ENCODE measurements around the gene NTM.

The NTM gene

DNA sequence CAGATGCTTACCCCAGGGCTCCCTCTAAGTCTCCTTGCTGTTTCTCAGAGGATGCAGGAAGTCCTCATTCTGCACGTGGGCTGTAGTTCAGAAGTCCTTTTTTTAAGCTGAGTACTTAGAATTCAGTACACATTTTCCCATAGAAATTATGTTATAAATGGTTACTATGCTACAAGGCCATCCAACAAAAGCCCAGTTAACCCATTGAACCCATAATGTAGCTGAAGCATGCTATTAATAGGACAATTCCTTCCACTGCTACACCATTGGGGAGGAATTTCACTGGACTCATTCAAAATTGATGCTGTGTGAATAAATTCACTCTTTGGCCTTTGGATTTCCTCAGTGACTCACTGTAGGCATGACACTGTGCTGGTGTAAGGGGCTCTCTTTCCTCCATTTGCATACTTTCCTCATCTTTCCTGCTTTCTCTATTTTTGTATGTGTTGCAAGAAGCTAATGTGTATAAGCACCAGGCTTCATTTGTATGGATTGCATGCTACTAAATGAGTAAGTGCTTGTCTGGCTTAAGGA, 148.0 kb downstream of the NTM start:
- TF ChIP-seq, protein P1, sequence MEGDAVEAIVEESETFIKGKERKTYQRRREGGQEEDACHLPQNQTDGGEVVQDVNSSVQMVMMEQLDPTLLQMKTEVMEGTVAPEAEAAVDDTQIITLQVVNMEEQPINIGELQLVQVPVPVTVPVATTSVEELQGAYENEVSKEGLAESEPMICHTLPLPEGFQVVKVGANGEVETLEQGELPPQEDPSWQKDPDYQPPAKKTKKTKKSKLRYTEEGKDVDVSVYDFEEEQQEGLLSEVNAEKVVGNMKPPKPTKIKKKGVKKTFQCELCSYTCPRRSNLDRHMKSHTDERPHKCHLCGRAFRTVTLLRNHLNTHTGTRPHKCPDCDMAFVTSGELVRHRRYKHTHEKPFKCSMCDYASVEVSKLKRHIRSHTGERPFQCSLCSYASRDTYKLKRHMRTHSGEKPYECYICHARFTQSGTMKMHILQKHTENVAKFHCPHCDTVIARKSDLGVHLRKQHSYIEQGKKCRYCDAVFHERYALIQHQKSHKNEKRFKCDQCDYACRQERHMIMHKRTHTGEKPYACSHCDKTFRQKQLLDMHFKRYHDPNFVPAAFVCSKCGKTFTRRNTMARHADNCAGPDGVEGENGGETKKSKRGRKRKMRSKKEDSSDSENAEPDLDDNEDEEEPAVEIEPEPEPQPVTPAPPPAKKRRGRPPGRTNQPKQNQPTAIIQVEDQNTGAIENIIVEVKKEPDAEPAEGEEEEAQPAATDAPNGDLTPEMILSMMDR (IDR thresholded peaks at IDR 0.05; ENCODE audit: low read depth, low read length): no peak
- no peak overlapping the region for H3K4me3 ChIP-seq (replicated peaks in 1 of 2; ENCODE audit: low read depth in 2 of 2, low read length in 2 of 2)
- DNase-seq (ENCODE audit: low read depth in 2 of 2): no peak

DNA sequence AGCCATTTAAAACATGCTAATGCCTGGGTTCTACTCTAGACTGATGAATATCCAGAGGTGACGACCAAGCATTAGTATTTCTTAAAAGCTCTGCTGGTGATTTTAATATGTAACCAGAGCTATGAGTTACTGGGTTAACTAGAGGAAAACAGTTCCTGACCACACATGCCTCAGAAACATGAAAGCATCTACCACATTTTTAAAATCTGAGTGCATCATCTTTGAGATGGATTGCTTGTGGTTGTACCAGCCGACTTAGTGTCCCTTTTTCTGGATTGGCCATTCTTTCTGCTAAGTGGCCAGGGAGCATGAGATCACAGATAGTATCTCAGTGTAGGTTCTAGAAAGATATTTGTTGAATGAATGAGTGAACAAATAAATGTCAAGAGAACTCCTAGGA, 152.4 kb downstream of the NTM start:
- no peak overlapping the region for H3K4me3 ChIP-seq (replicated peaks in 1 of 2; ENCODE audit: low read depth in 2 of 2, low read length in 2 of 2)
- DNase-seq (ENCODE audit: low read depth in 2 of 2): no peak
- TF ChIP-seq, protein P1 (IDR thresholded peaks at IDR 0.05; ENCODE audit: low read depth, low read length): no peak

DNA sequence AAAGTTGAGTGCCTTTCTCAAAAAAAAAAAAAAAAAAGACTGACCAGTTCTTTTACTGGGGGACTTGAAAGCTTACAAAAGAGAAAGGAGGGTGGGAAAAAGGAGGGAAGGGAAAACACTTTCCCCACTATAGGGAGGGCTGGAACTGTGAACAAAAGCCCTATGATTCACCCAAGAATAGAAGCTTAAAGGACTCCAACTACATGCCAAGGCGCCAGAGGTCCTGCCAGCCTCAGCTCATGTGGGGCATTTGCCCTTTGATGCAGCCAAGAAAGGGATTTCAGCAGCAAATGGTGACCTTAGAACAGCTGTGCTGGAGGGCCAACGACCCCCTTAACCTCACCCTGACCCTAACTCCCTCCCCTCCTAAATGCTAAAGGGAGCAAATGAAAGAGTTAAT, 160.0 kb downstream of the NTM start:
- no peak overlapping the region for H3K4me3 ChIP-seq (replicated peaks in 1 of 2; ENCODE audit: low read depth in 2 of 2, low read length in 2 of 2)
- TF ChIP-seq, protein P1 (IDR thresholded peaks at IDR 0.05; ENCODE audit: low read depth, low read length): no peak
- no peak for DNase-seq (ENCODE audit: low read depth in 2 of 2)

DNA sequence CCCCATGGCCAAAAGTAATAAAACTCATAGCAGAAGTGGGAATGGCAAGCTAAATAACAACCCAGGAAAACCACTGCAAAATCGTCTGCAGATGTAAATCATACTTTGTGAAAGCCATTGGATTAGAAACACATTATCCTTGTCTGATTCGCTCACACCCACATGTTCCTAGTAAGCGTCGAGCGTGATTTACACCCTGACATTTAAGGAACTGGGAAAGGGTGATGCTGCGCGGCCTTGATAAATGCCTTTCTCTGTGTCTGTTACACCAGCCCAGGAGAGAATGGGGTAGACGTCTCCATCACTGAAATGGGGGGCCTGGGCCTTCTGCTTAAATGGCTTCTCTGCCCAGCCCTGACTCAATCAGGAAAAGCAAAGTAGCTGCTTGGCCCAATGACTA, 162.7 kb downstream of the NTM start:
- TF ChIP-seq, protein P1 (IDR thresholded peaks at IDR 0.05; ENCODE audit: low read depth, low read length): no peak
- DNase-seq (ENCODE audit: low read depth in 2 of 2): no peak
- H3K4me3 ChIP-seq (replicated peaks in 1 of 2; ENCODE audit: low read depth in 2 of 2, low read length in 2 of 2): no peak overlapping the region

DNA sequence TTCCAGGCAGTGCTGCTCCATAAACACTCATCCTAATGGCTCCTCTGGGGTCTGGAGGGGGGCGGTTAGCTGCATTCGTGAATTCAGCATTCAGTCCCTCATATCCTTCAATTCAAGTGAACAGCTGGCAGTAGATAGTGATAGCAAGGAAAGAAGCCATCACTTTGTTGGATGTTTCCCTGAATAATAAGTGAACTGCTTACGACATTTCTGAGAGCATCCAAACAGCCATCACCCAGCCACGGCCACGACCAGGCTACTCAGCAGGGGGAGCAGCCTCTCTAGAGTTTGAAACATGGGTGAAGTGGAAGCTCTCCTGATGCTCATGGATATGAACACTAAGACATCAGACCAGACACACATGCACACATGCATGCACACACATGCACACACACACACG, 163.6 kb downstream of the NTM start:
- no peak for DNase-seq (ENCODE audit: low read depth in 2 of 2)
- H3K4me3 ChIP-seq (replicated peaks in 1 of 2; ENCODE audit: low read depth in 2 of 2, low read length in 2 of 2): no peak overlapping the region
- TF ChIP-seq, protein P1 (IDR thresholded peaks at IDR 0.05; ENCODE audit: low read depth, low read length): no peak

DNA sequence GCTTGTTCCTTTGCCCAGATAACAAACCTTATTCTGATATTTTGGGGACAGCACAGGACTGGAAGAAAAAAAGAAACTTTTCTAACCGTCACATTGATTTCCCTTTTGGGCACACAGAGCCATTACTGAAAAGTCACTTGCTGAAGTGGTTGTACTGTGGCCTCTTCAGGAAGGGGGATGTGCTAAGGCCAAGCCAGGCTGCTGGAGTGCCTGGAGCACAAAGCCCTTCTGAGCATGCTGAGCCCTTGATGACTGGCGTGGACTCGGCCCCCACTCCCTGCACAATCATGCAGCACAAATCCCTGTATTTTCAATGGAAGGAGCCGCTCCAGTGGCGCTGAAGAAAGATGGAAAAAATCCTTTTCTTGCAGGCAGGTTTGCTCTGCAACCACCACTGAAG, 164.2 kb downstream of the NTM start:
- TF ChIP-seq, protein P1 (IDR thresholded peaks at IDR 0.05; ENCODE audit: low read depth, low read length): no peak
- H3K4me3 ChIP-seq (replicated peaks in 1 of 2; ENCODE audit: low read depth in 2 of 2, low read length in 2 of 2): no peak overlapping the region
- DNase-seq (ENCODE audit: low read depth in 2 of 2): no peak

DNA sequence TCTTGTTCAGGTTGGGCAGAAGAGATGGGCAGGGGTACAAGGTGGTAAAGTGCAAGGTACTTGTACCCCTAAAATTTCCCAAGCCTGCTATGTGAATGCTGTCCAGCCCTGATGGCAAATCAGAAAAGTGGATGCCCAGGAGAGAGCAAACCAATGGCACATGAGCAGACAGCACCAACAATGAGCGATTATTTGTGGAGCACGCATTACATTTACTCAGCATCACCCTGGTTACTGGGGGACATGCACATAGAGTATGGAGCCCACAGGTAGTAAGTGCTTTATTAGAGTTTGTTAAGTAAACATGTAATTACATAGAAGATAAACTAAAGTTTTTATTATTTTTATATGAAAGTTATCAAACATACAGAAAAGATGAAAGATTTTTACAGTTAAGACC, 165.7 kb downstream of the NTM start:
- DNase-seq (ENCODE audit: low read depth in 2 of 2): no peak
- TF ChIP-seq, protein P1 (IDR thresholded peaks at IDR 0.05; ENCODE audit: low read depth, low read length): no peak
- H3K4me3 ChIP-seq (replicated peaks in 1 of 2; ENCODE audit: low read depth in 2 of 2, low read length in 2 of 2): no peak overlapping the region
